ENCODE results near the gene NPR3.

DNA sequence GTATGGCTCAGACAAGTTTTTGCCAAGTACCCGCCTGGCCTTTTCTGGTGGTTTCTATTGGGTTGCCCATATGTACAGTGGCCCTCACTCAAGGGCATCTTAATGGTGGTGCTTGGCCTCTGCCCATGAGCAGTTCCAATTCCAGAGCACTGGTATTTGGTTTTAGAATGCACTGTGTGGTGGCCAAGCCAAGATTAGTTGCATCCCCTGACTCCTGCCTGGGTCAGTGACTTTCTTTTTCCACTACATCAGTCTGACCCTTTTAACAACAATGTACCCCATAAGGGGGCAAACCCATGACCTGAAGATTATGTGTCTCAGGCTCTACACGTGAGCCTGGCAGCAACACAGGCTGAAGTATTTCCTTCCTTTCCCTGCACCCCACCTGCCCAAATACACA lies 34.2 kb downstream of the NPR3 start:
- no peak for TF ChIP-seq POLR2A (IDR thresholded peaks at IDR 0.05; ENCODE audit: low read depth, low read length)
- TF ChIP-seq CTCF (IDR thresholded peaks at IDR 0.05; ENCODE audit: extremely low read depth in 1 of 2, insufficient read depth in 1 of 2, low read depth in 1 of 2, low read length in 2 of 2) = no peak
- no peak for TF ChIP-seq JUN (IDR thresholded peaks at IDR 0.05; ENCODE audit: borderline replicate concordance, insufficient read depth, insufficient read length, low read depth)
- TF ChIP-seq EZH2 (IDR thresholded peaks at IDR 0.05; ENCODE audit: borderline replicate concordance, low read depth, low read length, severe bottlenecking) = no peak
- no peak for TF ChIP-seq POLR2AphosphoS5 (IDR thresholded peaks at IDR 0.05; ENCODE audit: insufficient read depth, low read depth, low read length)
- TF ChIP-seq MYC (IDR thresholded peaks at IDR 0.05; ENCODE audit: low read depth, low read length) = no peak
- TF ChIP-seq GATA2 (IDR thresholded peaks at IDR 0.05; ENCODE audit: insufficient read depth, insufficient read length, low read depth, low read length) = no peak

Data from endothelial cell of umbilical vein (primary cell).